ENCODE results near the gene ERC1.

ERC1 gene

DNA sequence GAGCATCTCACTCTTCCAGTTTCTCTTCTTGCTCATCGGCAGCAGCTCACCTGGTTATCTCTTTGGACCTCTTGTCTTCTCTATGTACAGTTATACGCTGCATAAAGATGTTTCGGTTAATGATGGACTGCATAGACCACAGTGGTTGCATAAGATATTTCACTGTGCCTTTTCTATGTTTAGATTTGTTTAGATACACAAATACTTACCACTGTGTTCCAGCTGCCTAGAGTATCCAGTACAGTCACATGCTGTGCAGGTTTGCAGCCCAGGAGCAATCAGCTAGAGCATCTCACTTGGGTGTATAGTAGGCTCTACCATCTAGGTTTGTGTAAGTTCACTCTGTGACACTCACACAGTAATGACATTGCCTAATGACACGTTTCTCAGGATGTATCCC is 545.8 kb downstream of the ERC1 start:
- no peak overlapping the region for H3K4me3 ChIP-seq (replicated peaks; ENCODE audit: low read depth, low read length)
- DNase-seq (ENCODE audit: extremely low read depth, low read depth), result no peak
- TF ChIP-seq, protein P1, sequence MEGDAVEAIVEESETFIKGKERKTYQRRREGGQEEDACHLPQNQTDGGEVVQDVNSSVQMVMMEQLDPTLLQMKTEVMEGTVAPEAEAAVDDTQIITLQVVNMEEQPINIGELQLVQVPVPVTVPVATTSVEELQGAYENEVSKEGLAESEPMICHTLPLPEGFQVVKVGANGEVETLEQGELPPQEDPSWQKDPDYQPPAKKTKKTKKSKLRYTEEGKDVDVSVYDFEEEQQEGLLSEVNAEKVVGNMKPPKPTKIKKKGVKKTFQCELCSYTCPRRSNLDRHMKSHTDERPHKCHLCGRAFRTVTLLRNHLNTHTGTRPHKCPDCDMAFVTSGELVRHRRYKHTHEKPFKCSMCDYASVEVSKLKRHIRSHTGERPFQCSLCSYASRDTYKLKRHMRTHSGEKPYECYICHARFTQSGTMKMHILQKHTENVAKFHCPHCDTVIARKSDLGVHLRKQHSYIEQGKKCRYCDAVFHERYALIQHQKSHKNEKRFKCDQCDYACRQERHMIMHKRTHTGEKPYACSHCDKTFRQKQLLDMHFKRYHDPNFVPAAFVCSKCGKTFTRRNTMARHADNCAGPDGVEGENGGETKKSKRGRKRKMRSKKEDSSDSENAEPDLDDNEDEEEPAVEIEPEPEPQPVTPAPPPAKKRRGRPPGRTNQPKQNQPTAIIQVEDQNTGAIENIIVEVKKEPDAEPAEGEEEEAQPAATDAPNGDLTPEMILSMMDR (IDR thresholded peaks at IDR 0.05; ENCODE audit: low read depth, low read length, missing control alignments), result no peak

DNA sequence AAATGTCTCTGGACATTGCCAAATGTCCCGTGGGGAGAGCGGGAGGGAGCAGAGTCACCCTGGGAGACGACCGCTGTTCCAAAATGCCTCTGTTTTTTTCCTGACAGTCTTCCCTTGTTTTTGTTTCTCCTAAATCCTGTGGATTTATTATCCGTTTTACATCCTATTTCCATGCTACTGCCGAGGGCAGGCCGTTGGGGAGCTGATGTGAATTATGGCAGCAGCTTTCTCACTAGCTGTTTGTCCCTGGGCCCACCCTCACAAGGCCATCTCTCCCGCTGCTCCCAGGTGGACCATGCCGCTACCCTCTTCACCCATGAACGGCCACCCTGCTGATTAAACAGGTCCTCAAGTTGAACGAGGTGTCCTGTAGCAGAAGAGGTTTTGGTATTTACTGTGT is 548.1 kb downstream of the ERC1 start:
- TF ChIP-seq, protein P1 (IDR thresholded peaks at IDR 0.05; ENCODE audit: low read depth, low read length, missing control alignments), result no peak
- H3K4me3 ChIP-seq (replicated peaks; ENCODE audit: low read depth, low read length), result no peak overlapping the region
- DNase-seq (ENCODE audit: extremely low read depth, low read depth), result no peak

DNA sequence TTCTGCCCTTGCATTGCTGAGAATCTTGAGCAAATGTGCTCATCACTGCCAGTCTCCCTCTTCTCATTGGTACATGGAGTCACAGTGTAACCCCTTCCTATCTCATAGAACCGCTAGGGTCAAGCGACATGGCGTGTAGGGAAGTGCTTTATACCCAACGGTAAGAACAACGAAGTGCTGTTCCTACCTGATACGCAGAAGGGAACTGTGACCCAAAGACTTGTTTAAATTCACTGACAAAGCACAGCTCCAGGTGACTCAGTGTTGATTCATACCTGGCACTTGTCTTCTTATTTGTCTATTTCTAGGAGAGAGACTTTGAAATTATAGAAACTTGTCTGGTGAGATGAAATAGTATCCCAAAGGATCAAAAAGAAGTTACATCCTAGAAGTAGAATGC is 549.7 kb downstream of the ERC1 start:
- DNase-seq (ENCODE audit: extremely low read depth, low read depth), result no peak
- TF ChIP-seq, protein P1 (IDR thresholded peaks at IDR 0.05; ENCODE audit: low read depth, low read length, missing control alignments), result no peak
- no peak overlapping the region for H3K4me3 ChIP-seq (replicated peaks; ENCODE audit: low read depth, low read length)

DNA sequence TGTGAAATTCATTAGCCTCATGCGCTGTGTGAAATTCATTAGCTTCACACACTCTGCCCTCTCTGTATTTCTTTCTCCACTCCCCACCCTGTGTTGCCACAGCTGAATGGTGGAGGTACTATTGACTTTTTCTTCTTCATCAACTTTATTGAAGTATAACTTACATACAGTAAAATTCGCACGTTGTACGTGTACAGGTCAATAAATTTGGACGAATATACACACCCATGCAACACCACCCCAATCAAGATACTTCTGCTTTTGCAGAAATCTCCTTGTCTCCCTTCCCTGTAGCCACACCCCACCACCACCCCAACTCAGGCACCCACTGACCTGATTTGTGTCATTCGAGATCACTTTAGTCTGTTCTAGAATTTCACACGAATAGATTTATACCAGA is 551.6 kb downstream of the ERC1 start:
- TF ChIP-seq, protein P1 (IDR thresholded peaks at IDR 0.05; ENCODE audit: low read depth, low read length, missing control alignments), result no peak
- DNase-seq (ENCODE audit: extremely low read depth, low read depth), result no peak
- H3K4me3 ChIP-seq (replicated peaks; ENCODE audit: low read depth, low read length), result no peak overlapping the region

DNA sequence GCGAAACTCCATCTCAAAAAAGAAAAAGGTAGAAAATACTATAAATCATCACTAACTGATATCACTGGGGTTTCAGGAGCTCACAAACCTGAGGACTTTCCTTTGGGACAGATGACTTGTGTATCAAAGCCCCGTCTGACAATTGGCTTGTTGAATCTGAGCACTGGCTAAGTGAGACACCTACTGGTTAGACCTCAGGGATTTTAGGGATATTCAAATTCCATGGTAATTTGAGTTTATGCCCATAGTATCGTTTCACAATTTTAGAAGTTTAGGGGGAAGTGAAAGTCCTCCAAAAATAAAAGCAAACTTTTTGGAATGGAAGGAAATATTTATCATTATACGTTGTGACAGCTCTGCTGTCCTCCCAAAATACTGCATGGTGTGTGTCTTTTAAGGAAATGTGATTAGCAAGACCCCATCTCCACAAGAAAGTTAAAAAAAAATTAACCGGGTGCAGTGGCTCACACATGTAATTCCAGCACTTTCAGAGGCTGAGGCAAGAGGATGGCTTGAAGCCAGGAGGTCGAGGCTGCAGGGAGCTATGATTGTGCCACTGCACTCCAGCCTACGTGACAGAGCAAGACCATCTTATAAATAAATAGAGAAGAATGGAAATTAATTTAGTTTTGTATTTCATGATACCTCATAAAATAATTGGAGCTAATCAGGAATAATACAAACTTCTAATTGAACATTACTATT is 554.1 kb downstream of the ERC1 start:
- DNase-seq (ENCODE audit: extremely low read depth, low read depth), result no peak
- TF ChIP-seq, protein P1 (IDR thresholded peaks at IDR 0.05; ENCODE audit: low read depth, low read length, missing control alignments), result peak; percentile 30
- H3K4me3 ChIP-seq (replicated peaks; ENCODE audit: low read depth, low read length), result no peak overlapping the region

Measured in HFF-Myc (cell line).